ENCODE results near the gene CD48. TPM values are rescaled to one million over a fixed set of nuclear protein-coding genes. Genes with fewer than 3 reads are reported as not detected.
A peak's percentile ranks its signal among the peaks of the same experiment; 100 is the strongest.

CD48 gene
- total RNA-seq, 2 donors from 2014 or later, result 0.55 to 1.1 TPM

GRCh38 chr1:160748181-160748877 lies 36.7 kb upstream of the CD48 start:
- Mint-ChIP-seq H3K36me3 (ENCODE audit: low read depth) (no peaks in the 10 kb centered on the region), H3K4me3 (no peak overlapping the region), H3K4me1 (peaks cover 9% of the 10 kb centered on the region), H3K27ac (no peak overlapping the region), H3K9me3 (no peaks in the 10 kb centered on the region), H3K27me3 (ENCODE audit: insufficient read depth) (peaks cover 16% of the 10 kb centered on the region)
- Histone ChIP-seq H3K9me3 (ENCODE audit: control insufficient read depth, low read length) (no peaks in the 10 kb centered on the region), H3K27ac (ENCODE audit: low read depth, low read length) (no peak overlapping the region), H3K4me1 (ENCODE audit: control insufficient read depth, insufficient read depth, low read length) (no peaks in the 10 kb centered on the region), H3K4me3 (ENCODE audit: low read length) (no peak overlapping the region), H3K9ac (ENCODE audit: extremely low read depth, low read length, poor library complexity, severe bottlenecking) (no peak overlapping the region), H3K36me3 (ENCODE audit: control insufficient read depth, insufficient read depth, low read length) (no peaks in the 10 kb centered on the region), H3K27me3 (ENCODE audit: control insufficient read depth, insufficient read depth, low read length, poor library complexity, severe bottlenecking) (peaks cover 13% of the 10 kb centered on the region)
- peak; percentile 67 for TF ChIP-seq CTCF (conservative IDR thresholded peaks at IDR 0.05)
- DNase-seq, result peak; percentile 54
- WGBS, 2 experiments (ENCODE audit: insufficient coverage in 1 of 2, insufficient read length in 1 of 2), result 89 to 95% methylated on average over 7 to 10 of the region's 10 CpGs

GRCh38 chr1:160747717-160748116 lies 36.1 kb upstream of the CD48 start:
- no peak for DNase-seq
- Mint-ChIP-seq H3K4me3 (no peak overlapping the region), H3K27me3 (ENCODE audit: insufficient read depth) (peaks cover 16% of the 10 kb centered on the region), H3K9me3 (no peaks in the 10 kb centered on the region), H3K4me1 (peaks cover 9% of the 10 kb centered on the region), H3K36me3 (ENCODE audit: low read depth) (no peaks in the 10 kb centered on the region), H3K27ac (no peak overlapping the region)
- no peak overlapping the region for H3K27ac ChIP-seq (ENCODE audit: low read depth, low read length)
- H3K4me1 ChIP-seq (ENCODE audit: control insufficient read depth, insufficient read depth, low read length), result no peaks in the 10 kb centered on the region
- no peaks in the 10 kb centered on the region for H3K36me3 ChIP-seq (ENCODE audit: control insufficient read depth, insufficient read depth, low read length)
- no peak for TF ChIP-seq CTCF (conservative IDR thresholded peaks at IDR 0.05)
- peaks cover 13% of the 10 kb centered on the region for H3K27me3 ChIP-seq (ENCODE audit: control insufficient read depth, insufficient read depth, low read length, poor library complexity, severe bottlenecking)
- no peaks in the 10 kb centered on the region for H3K9me3 ChIP-seq (ENCODE audit: control insufficient read depth, low read length)
- H3K9ac ChIP-seq (ENCODE audit: extremely low read depth, low read length, poor library complexity, severe bottlenecking), result no peak overlapping the region
- H3K4me3 ChIP-seq (ENCODE audit: low read length), result no peak overlapping the region

- Histone ChIP-seq H3K36me3 (ENCODE audit: control insufficient read depth, insufficient read depth, low read length) (no peaks in the 10 kb centered on the region), H3K27ac (ENCODE audit: low read depth, low read length) (no peak overlapping the region), H3K9ac (ENCODE audit: extremely low read depth, low read length, poor library complexity, severe bottlenecking) (no peak overlapping the region), H3K27me3 (ENCODE audit: control insufficient read depth, insufficient read depth, low read length, poor library complexity, severe bottlenecking) (peaks cover 13% of the 10 kb centered on the region), H3K9me3 (ENCODE audit: control insufficient read depth, low read length) (no peaks in the 10 kb centered on the region), H3K4me1 (ENCODE audit: control insufficient read depth, insufficient read depth, low read length) (no peaks in the 10 kb centered on the region), H3K4me3 (ENCODE audit: low read length) (no peak overlapping the region)
- no peak for DNase-seq
- Mint-ChIP-seq H3K27me3 (ENCODE audit: insufficient read depth) (peaks cover 16% of the 10 kb centered on the region), H3K36me3 (ENCODE audit: low read depth) (no peaks in the 10 kb centered on the region), H3K9me3 (no peaks in the 10 kb centered on the region), H3K27ac (no peak overlapping the region), H3K4me3 (no peak overlapping the region), H3K4me1 (peaks cover 14% of the 10 kb centered on the region)
- no peak for TF ChIP-seq CTCF (conservative IDR thresholded peaks at IDR 0.05)
- 73 to 75% methylated on average over 2 to 7 of the region's 7 CpGs for WGBS, 2 experiments (ENCODE audit: insufficient coverage in 1 of 2, insufficient read length in 1 of 2)
These were observed 35.3 kb upstream of the CD48 start for GRCh38 chr1:160746836-160747500.

Measured in endodermal cell (in vitro differentiated cells).